ENCODE data around the gene YAF2.

The YAF2 gene

GRCh38 chr12:42270596-42270995, 32.5 kb upstream of the YAF2 start:
- TF ChIP-seq EZH2phosphoT487 (IDR thresholded peaks at IDR 0.05; ENCODE audit: borderline replicate concordance, low read length), result no peak
- TF ChIP-seq CTCF (IDR thresholded peaks at IDR 0.05; ENCODE audit: low read depth, low read length, poor library complexity, severe bottlenecking), result no peak
- no peaks in the 10 kb centered on the region for H3K27me3 ChIP-seq (ENCODE audit: control insufficient read depth, low read length)
- H4K20me1 ChIP-seq (ENCODE audit: control insufficient read depth, insufficient read depth, low read depth, low read length), result no peaks in the 10 kb centered on the region
- no peak overlapping the region for H3K4me2 ChIP-seq (ENCODE audit: low read length)
- H3K79me2 ChIP-seq (ENCODE audit: control insufficient read depth, low read length), result no peaks in the 10 kb centered on the region
- H3F3A ChIP-seq (ENCODE audit: control insufficient read depth, insufficient read depth), result no peaks in the 10 kb centered on the region
- H3K36me3 ChIP-seq (ENCODE audit: control insufficient read depth, low read length), result no peaks in the 10 kb centered on the region
- H3K9me2 ChIP-seq (replicated peaks; ENCODE audit: control insufficient read depth, low read length), result no peaks in the 10 kb centered on the region
- no peaks in the 10 kb centered on the region for H3K9me3 ChIP-seq (ENCODE audit: control insufficient read depth, insufficient read depth, low read length)
- no peak overlapping the region for H3K27ac ChIP-seq (ENCODE audit: low read depth, low read length)
- no peaks in the 10 kb centered on the region for H3K4me1 ChIP-seq (ENCODE audit: control insufficient read depth, low read length)
- H3K4me3 ChIP-seq (ENCODE audit: low read length), result no peak overlapping the region

- no peaks in the 10 kb centered on the region for H3K9me3 ChIP-seq (ENCODE audit: control insufficient read depth, insufficient read depth, low read length)
- H3K27ac ChIP-seq (ENCODE audit: low read depth, low read length), result no peak overlapping the region
- H3K9me2 ChIP-seq (replicated peaks; ENCODE audit: control insufficient read depth, low read length), result no peaks in the 10 kb centered on the region
- TF ChIP-seq CTCF (IDR thresholded peaks at IDR 0.05; ENCODE audit: low read depth, low read length, poor library complexity, severe bottlenecking) (no peak), EZH2phosphoT487 (IDR thresholded peaks at IDR 0.05; ENCODE audit: borderline replicate concordance, low read length) (no peak)
- no peaks in the 10 kb centered on the region for H3K36me3 ChIP-seq (ENCODE audit: control insufficient read depth, low read length)
- H3K4me3 ChIP-seq (ENCODE audit: low read length), result no peak overlapping the region
- H3K79me2 ChIP-seq (ENCODE audit: control insufficient read depth, low read length), result no peaks in the 10 kb centered on the region
- no peaks in the 10 kb centered on the region for H3K27me3 ChIP-seq (ENCODE audit: control insufficient read depth, low read length)
- no peaks in the 10 kb centered on the region for H4K20me1 ChIP-seq (ENCODE audit: control insufficient read depth, insufficient read depth, low read depth, low read length)
- no peaks in the 10 kb centered on the region for H3K4me1 ChIP-seq (ENCODE audit: control insufficient read depth, low read length)
- H3K4me2 ChIP-seq (ENCODE audit: low read length), result no peak overlapping the region
- H3F3A ChIP-seq (ENCODE audit: control insufficient read depth, insufficient read depth), result no peaks in the 10 kb centered on the region
These were observed 29.6 kb upstream of the YAF2 start for GRCh38 chr12:42267413-42268190.

- no peaks in the 10 kb centered on the region for H3K9me2 ChIP-seq (replicated peaks; ENCODE audit: control insufficient read depth, low read length)
- no peak overlapping the region for H3K4me2 ChIP-seq (ENCODE audit: low read length)
- H3K9me3 ChIP-seq (ENCODE audit: control insufficient read depth, insufficient read depth, low read length), result no peaks in the 10 kb centered on the region
- no peaks in the 10 kb centered on the region for H3K27me3 ChIP-seq (ENCODE audit: control insufficient read depth, low read length)
- no peaks in the 10 kb centered on the region for H4K20me1 ChIP-seq (ENCODE audit: control insufficient read depth, insufficient read depth, low read depth, low read length)
- no peaks in the 10 kb centered on the region for H3K4me1 ChIP-seq (ENCODE audit: control insufficient read depth, low read length)
- no peaks in the 10 kb centered on the region for H3K79me2 ChIP-seq (ENCODE audit: control insufficient read depth, low read length)
- no peaks in the 10 kb centered on the region for H3F3A ChIP-seq (ENCODE audit: control insufficient read depth, insufficient read depth)
- no peaks in the 10 kb centered on the region for H3K36me3 ChIP-seq (ENCODE audit: control insufficient read depth, low read length)
- no peak overlapping the region for H3K4me3 ChIP-seq (ENCODE audit: low read length)
- no peak overlapping the region for H3K27ac ChIP-seq (ENCODE audit: low read depth, low read length)
- TF ChIP-seq EZH2phosphoT487 (IDR thresholded peaks at IDR 0.05; ENCODE audit: borderline replicate concordance, low read length) (no peak), CTCF (IDR thresholded peaks at IDR 0.05; ENCODE audit: low read depth, low read length, poor library complexity, severe bottlenecking) (no peak)
These were observed 28.7 kb upstream of the YAF2 start for GRCh38 chr12:42266579-42267230.
